Uterus (tissue), 4 donors: Measurements from ENCODE around the gene MSN. TPM values are rescaled to one million over a fixed set of nuclear protein-coding genes. Genes with fewer than 3 reads are reported as not detected.

ENCODE experiments used
- DNase-seq, 2 donors: peaks; one replicate each; pipeline ENCODE4 v3.0.0-alpha.2; 2019 to 2020
- H3K27ac ChIP-seq, 2 donors: fragments of 200-600 bp; sonication (generic); 1 replicate in 1 of 2; 2 replicates in 1 of 2; pipeline ENCODE4 v1.5.1; 2016 to 2018
- H3K27me3 ChIP-seq, 2 donors: fragments of 200-600 bp; sonication (generic); one replicate each; pipeline ENCODE4 v1.5.1; 2018 to 2019; ENCODE audit warnings: control low read depth in 1 of 2
- H3K36me3 ChIP-seq, 2 donors: fragments of 200-600 bp; sonication (generic); one replicate each; pipeline ENCODE4 v1.5.1; 2019; ENCODE audit warnings: control low read depth in 1 of 2
- H3K4me1 ChIP-seq, 2 donors: fragments of 200-600 bp; sonication (generic); one replicate each; pipeline ENCODE4 v1.5.1; 2018 to 2019; ENCODE audit warnings: control low read depth in 1 of 2
- H3K4me3 ChIP-seq, 2 donors: fragments of 200-600 bp; sonication (generic); 1 replicate in 1 of 2; 2 replicates in 1 of 2; pipeline ENCODE4 v1.5.1; 2018 to 2019; ENCODE audit warnings: mild to moderate bottlenecking in 1 of 2
- H3K9me3 ChIP-seq, 2 donors: fragments of 200-600 bp; sonication (generic); one replicate each; pipeline ENCODE4 v1.5.1; 2019; ENCODE audit warnings: control low read depth in 1 of 2
- POLR2A ChIP-seq, 2 donors: fragments of 450-650 bp; IDR thresholded peaks; one replicate each; pipeline ENCODE4 v1.6.1; 2016; ENCODE audit warnings: antibody characterized with exemption in 2 of 2, mild to moderate bottlenecking in 1 of 2, moderate library complexity in 1 of 2
- intact Hi-C: fragments of 100-400 bp; cut with DNase I; formaldehyde crosslinking; loops from one replicate; pipeline ENCODE4 v1.15.1; 2023; ENCODE audit warnings: low total_unique reads
- total RNA-seq, 4 donors: library from RNA; depleted of rRNA in 3 of 4; stranded (reverse); fragments of >200 nt in 3 of 4; gene quantifications; one replicate each; pipeline versions ENCODE4 v1.1.0 to v1.2.4, GENCODE V29; 2014 to 2023
- TF ChIP-seq, protein P1 (sequence below), 4 experiments: fragments of 200-600 bp in 2 of 4; fragments of 450-650 bp in 2 of 4; sonication (generic) in 2 of 4; IDR thresholded peaks; one replicate each; pipeline ENCODE4 v1.5.1; 2016 to 2019; ENCODE audit warnings: antibody characterized with exemption in 4 of 4, mild to moderate bottlenecking in 2 of 4, moderate library complexity in 1 of 4
- donor health status: DM: yes; HTN: yes; CAD: no.

The MSN gene
- total RNA-seq, 4 donors from 2014 or later = 106 to 285 (median 137) TPM

DNA sequence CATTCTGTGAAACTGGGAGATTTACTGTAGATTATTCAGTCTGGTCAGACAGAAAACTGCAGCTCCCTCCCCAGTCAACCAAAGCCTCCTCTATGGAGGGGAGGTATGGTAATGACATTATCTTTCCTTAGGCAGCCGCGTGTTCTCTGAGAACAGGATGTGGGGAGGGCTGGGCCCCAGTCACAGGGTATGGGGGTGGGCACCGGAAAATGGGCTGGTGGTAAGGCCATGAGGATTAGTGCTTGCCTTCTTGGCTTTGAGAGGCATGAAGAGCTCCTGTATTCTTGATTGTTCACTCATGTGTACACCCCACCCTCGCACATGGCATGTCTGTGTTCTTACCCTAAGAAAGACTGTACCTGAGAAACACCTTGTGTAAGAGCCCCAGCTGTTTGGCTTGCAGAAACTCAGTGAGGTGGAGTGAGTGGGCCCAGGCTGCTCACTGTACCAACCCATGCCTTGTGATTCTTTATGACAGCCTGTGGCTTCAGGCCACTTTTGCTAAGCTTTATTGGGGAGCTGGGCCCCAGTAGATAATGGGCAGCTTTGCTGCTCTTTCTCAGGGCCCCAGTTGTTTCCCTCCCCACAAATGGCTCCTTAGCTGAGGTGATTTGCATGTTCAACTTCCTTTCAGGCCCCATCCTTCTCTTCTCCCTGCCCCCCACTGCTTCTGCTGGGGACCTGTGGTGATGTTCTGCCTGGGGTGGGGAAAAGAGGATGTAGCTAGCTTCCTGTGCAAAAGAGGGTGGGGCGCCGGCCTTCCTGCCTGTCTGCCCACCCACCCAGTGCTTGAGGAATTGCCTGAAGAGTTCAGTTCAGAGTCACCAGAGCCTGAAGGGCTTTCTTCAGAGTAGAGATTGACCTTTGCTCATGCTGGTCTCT is 30.7 kb downstream of the MSN start:
- no peaks in the 10 kb centered on the region for H3K4me1 ChIP-seq
- intact Hi-C loops = no loop called here

DNA sequence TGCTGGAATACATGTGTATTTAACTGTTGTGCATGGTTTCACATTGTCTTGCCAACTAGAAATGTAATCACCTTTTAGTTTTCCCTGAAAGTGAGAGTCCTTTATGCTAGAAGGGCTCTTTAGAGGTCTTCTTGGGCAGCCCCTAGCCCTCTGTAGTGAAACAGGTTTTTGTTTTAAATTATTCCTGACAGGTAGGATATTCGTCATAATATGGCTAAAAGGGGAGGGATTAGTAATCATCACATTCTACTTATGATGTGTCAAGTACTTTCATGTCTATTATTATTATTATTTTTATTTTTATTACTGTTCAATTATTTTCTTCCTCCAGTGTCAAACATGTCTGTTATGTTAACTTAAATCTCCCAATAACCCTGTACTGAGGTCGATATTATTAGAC is 35.5 kb downstream of the MSN start:
- H3K27ac ChIP-seq = peak overlapping the region; percentile 23 to 78
- no peaks in the 10 kb centered on the region for H3K36me3 ChIP-seq
- peaks cover 7 to 11% of the 10 kb centered on the region in 2 donors for H3K4me1 ChIP-seq
- intact Hi-C loops = no loop called here
- no peaks in the 10 kb centered on the region for H3K27me3 ChIP-seq
- no peak overlapping the region for H3K4me3 ChIP-seq
- H3K9me3 ChIP-seq = no peaks in the 10 kb centered on the region
- DNase-seq = no peak
- TF ChIP-seq POLR2A (IDR thresholded peaks at IDR 0.05) = no peak
- TF ChIP-seq, protein P1, sequence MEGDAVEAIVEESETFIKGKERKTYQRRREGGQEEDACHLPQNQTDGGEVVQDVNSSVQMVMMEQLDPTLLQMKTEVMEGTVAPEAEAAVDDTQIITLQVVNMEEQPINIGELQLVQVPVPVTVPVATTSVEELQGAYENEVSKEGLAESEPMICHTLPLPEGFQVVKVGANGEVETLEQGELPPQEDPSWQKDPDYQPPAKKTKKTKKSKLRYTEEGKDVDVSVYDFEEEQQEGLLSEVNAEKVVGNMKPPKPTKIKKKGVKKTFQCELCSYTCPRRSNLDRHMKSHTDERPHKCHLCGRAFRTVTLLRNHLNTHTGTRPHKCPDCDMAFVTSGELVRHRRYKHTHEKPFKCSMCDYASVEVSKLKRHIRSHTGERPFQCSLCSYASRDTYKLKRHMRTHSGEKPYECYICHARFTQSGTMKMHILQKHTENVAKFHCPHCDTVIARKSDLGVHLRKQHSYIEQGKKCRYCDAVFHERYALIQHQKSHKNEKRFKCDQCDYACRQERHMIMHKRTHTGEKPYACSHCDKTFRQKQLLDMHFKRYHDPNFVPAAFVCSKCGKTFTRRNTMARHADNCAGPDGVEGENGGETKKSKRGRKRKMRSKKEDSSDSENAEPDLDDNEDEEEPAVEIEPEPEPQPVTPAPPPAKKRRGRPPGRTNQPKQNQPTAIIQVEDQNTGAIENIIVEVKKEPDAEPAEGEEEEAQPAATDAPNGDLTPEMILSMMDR (IDR thresholded peaks at IDR 0.05) = no peak

More for the DNA sequence above, 30.7 kb downstream of the MSN start:
- Histone ChIP-seq H3K4me3 (no peak overlapping the region), H3K36me3 (no peaks in the 10 kb centered on the region), H3K27me3 (no peaks in the 10 kb centered on the region), H3K27ac (peak overlapping the region; percentile 0 to 70), H3K9me3 (no peaks in the 10 kb centered on the region)
- DNase-seq = no peak
- TF ChIP-seq POLR2A (IDR thresholded peaks at IDR 0.05) = no peak
- TF ChIP-seq, protein P1 (IDR thresholded peaks at IDR 0.05) = no peak

DNA sequence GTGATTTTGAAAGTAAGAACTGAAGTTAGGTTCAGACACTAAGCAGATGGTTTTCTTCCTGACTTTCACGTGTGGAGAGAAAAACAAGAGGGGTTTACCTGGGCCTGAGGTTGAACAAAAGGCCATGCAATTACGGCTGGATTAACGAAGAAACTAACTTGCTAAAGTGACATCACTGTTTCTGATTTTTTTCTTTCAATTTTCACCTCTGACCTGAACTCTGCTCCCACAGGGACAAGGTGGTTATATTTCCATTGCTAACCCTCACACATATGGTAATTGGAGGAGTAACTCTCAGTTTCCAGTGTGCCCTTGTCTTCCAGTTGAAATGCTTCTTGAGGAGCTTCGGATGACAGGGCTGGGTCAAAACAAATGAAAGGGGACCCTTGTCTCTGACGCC is 38.0 kb downstream of the MSN start:
- DNase-seq = no peak
- Histone ChIP-seq H3K27me3 (no peaks in the 10 kb centered on the region), H3K4me1 (peaks cover 7 to 11% of the 10 kb centered on the region in 2 donors), H3K27ac (peak overlapping the region; percentile 71 to 78), H3K36me3 (no peaks in the 10 kb centered on the region), H3K4me3 (no peak overlapping the region), H3K9me3 (no peaks in the 10 kb centered on the region)
- intact Hi-C loops = no loop called here
- TF ChIP-seq POLR2A (IDR thresholded peaks at IDR 0.05) = no peak
- TF ChIP-seq, protein P1 (IDR thresholded peaks at IDR 0.05) = no peak

DNA sequence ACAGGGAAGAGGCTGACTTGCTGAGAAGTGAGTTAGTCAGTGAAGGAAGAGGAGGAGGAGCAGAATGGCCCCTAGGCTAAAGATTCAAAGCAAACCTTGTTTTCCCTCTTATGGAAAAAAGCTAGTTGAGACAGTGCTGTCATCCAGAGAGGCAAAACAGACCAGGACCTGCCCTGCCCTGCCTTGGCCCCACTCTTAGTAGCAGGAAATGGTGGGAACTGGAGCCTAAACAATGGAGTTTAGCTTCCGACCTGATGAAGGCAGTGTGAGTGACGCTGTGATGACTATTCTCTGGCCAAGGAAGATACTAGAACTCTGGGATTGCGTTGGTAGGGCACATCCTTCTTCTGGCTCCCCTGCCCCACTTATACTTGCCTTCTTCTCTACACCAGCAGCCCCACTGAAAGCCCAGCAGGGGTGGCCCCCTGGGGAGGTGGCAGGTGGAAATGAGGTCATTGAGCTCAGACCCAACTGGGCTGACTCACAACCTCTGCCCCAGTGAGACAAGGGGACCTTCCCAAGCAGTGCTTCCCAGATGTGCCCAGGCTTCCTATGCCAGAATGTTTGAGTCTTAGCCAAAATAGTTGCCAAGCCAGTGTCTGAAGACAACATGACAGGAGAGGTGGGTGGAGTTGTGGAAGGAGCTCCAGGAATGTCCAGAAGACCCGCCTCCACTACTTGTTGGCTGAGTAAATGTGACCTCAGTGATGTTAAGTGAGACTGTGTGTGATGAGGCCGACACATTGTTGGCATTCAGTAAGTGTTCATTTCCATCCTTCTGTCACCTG is 38.8 kb downstream of the MSN start:
- intact Hi-C loops = no loop called here
- no peaks in the 10 kb centered on the region for H3K36me3 ChIP-seq
- TF ChIP-seq POLR2A (IDR thresholded peaks at IDR 0.05) = no peak
- TF ChIP-seq, protein P1 (IDR thresholded peaks at IDR 0.05) = no peak
- peaks cover 7 to 11% of the 10 kb centered on the region in 2 donors for H3K4me1 ChIP-seq
- H3K27ac ChIP-seq = peak overlapping the region; percentile 71 to 78
- H3K4me3 ChIP-seq = no peak overlapping the region
- peak in 1 of 2 donors; percentile 37 for DNase-seq
- no peaks in the 10 kb centered on the region for H3K27me3 ChIP-seq
- H3K9me3 ChIP-seq = no peaks in the 10 kb centered on the region

DNA sequence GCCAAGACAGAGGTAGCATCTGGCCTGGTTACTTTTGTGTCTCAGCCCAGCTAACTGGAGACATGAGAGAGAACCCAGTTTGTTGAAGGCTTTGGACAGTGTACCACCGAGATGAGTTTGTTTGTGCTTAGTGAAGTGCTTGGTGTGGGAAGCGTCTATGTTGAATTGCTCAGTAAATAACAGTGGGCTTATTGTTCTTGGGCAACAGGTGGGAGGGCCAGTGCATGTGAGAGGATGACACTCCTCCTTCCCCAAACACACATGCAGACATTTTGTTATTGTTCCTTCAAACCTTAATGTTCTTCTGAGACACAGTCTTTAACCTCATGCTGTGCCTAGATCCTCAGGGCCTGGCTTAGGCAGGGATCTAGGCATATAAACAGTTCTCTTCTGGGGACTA is 39.7 kb downstream of the MSN start:
- no peaks in the 10 kb centered on the region for H3K9me3 ChIP-seq
- no peaks in the 10 kb centered on the region for H3K36me3 ChIP-seq
- H3K27me3 ChIP-seq = no peaks in the 10 kb centered on the region
- H3K27ac ChIP-seq = peak overlapping the region; percentile 71 to 78
- intact Hi-C loops = no loop called here
- TF ChIP-seq POLR2A (IDR thresholded peaks at IDR 0.05) = no peak
- TF ChIP-seq, protein P1 (IDR thresholded peaks at IDR 0.05) = no peak
- DNase-seq = no peak
- H3K4me1 ChIP-seq = peaks cover 7 to 11% of the 10 kb centered on the region in 2 donors
- H3K4me3 ChIP-seq = no peak overlapping the region
